H9 (cell line): Measurements from ENCODE around the gene CTCFL. TPM values are rescaled to one million over a fixed set of nuclear protein-coding genes. Genes with fewer than 3 reads are reported as not detected.

Source experiments
- DNase-seq: peaks from one replicate; pipeline ENCODE4 v3.0.0-alpha.2; 2017
- H2AFZ ChIP-seq: one replicate; pipeline ENCODE4 v1.6.1; 2013; ENCODE audit warnings: mild to moderate bottlenecking, low read length, control low read depth, moderate library complexity
- H2AK5ac ChIP-seq: 2 replicates; pipeline ENCODE4 v1.6.1; 2013; ENCODE audit warnings: low read length, control low read depth, mixed read lengths; ENCODE audit not compliant: insufficient read length
- H2BK120ac ChIP-seq: one replicate; pipeline ENCODE4 v1.6.1; 2013; ENCODE audit warnings: low read depth, mild to moderate bottlenecking, low read length, control low read depth, inconsistent platforms; ENCODE audit not compliant: poor library complexity, severe bottlenecking
- H2BK12ac ChIP-seq: 2 replicates; pipeline ENCODE4 v1.6.1; 2013; ENCODE audit warnings: low read length, control low read depth, mixed read lengths, low read depth; ENCODE audit not compliant: insufficient read length
- H2BK15ac ChIP-seq: 2 replicates; pipeline ENCODE4 v1.6.1; 2013; ENCODE audit warnings: low read depth, low read length, control low read depth
- H2BK20ac ChIP-seq: one replicate; pipeline ENCODE4 v1.6.1; 2013; ENCODE audit warnings: low read depth, mild to moderate bottlenecking, low read length, control low read depth, inconsistent platforms; ENCODE audit not compliant: poor library complexity, severe bottlenecking
- H2BK5ac ChIP-seq: 2 replicates; pipeline ENCODE4 v1.6.1; 2013; ENCODE audit warnings: low read length, control low read depth, mixed read lengths; ENCODE audit not compliant: insufficient read length
- H3K14ac ChIP-seq: 2 replicates; pipeline ENCODE4 v1.6.1; 2013; ENCODE audit warnings: low read length, control low read depth; ENCODE audit not compliant: insufficient read depth
- H3K18ac ChIP-seq: 2 replicates; pipeline ENCODE4 v1.6.1; 2013; ENCODE audit warnings: low read depth, mild to moderate bottlenecking, mixed read lengths, low read length, control low read depth; ENCODE audit not compliant: insufficient read length
- H3K23ac ChIP-seq: 2 replicates; pipeline ENCODE4 v1.6.1; 2013; ENCODE audit warnings: low read length, control low read depth, mixed read lengths, low read depth; ENCODE audit not compliant: insufficient read length
- H3K23me2 ChIP-seq: 2 replicates; pipeline ENCODE4 v1.6.1; 2013; ENCODE audit warnings: low read depth, mild to moderate bottlenecking, mixed read lengths, low read length, control low read depth; ENCODE audit not compliant: insufficient read length, poor library complexity, severe bottlenecking
- H3K27ac ChIP-seq: 2 replicates; pipeline ENCODE4 v1.5.1; 2013; ENCODE audit warnings: low read length, control low read depth, mixed read lengths, low read depth; ENCODE audit not compliant: insufficient read length
- H3K27me3 ChIP-seq: 2 replicates; pipeline ENCODE4 v1.6.1; 2013; ENCODE audit warnings: low read length, control low read depth, inconsistent platforms; ENCODE audit not compliant: insufficient read depth
- H3K4ac ChIP-seq: 2 replicates; pipeline ENCODE4 v1.6.1; 2013; ENCODE audit warnings: low read depth, mild to moderate bottlenecking, control low read depth, inconsistent platforms, low read length, moderate library complexity
- H3K4me1 ChIP-seq: 2 replicates; pipeline ENCODE4 v1.6.1; 2013; ENCODE audit warnings: low read length, control low read depth, inconsistent platforms; ENCODE audit not compliant: insufficient read depth
- H3K4me2 ChIP-seq: 2 replicates; pipeline ENCODE4 v1.6.1; 2013; ENCODE audit warnings: low read length, control low read depth, mixed read lengths; ENCODE audit not compliant: insufficient read length, insufficient read depth
- H3K56ac ChIP-seq: 2 replicates; pipeline ENCODE4 v1.6.1; 2013; ENCODE audit warnings: low read depth, mild to moderate bottlenecking, mixed read lengths, low read length, control low read depth; ENCODE audit not compliant: insufficient read length
- H3K79me1 ChIP-seq: 2 replicates; pipeline ENCODE4 v1.6.1; 2013; ENCODE audit warnings: low read depth, mild to moderate bottlenecking, moderate library complexity, low read length, control low read depth, inconsistent platforms; ENCODE audit not compliant: insufficient read depth, poor library complexity, severe bottlenecking
- H3K79me2 ChIP-seq: 2 replicates; pipeline ENCODE4 v1.6.1; 2013; ENCODE audit warnings: low read length, control low read depth, inconsistent platforms; ENCODE audit not compliant: insufficient read depth
- H3K9ac ChIP-seq: 2 replicates; pipeline ENCODE4 v1.6.1; 2013; ENCODE audit warnings: low read length, control low read depth, mixed read lengths; ENCODE audit not compliant: insufficient read length; ENCODE audit errors: extremely low read depth
- H3K9me3 ChIP-seq: one replicate; pipeline ENCODE4 v1.6.1; 2013; ENCODE audit warnings: low read depth, low read length, inconsistent platforms; ENCODE audit not compliant: control insufficient read depth
- H3T11ph ChIP-seq: one replicate; pipeline ENCODE4 v1.6.1; 2013; ENCODE audit warnings: mild to moderate bottlenecking, low read length, control low read depth, inconsistent platforms
- H4K20me1 ChIP-seq: one replicate; pipeline ENCODE4 v1.6.1; 2013; ENCODE audit not compliant: control insufficient read depth, insufficient read length, insufficient read depth
- H4K5ac ChIP-seq: 2 replicates; pipeline ENCODE4 v1.6.1; 2013; ENCODE audit warnings: low read depth, mild to moderate bottlenecking, mixed read lengths, low read length, control low read depth; ENCODE audit not compliant: insufficient read length
- H4K8ac ChIP-seq: replicated peaks from 2 replicates; pipeline ENCODE4 v1.6.1; 2013; ENCODE audit warnings: low read length, control low read depth, mixed read lengths, low read depth; ENCODE audit not compliant: insufficient read length
- H4K91ac ChIP-seq: 2 replicates; pipeline ENCODE4 v1.6.1; 2013; ENCODE audit warnings: low read depth, mild to moderate bottlenecking, moderate library complexity, mixed read lengths, low read length, control low read depth; ENCODE audit not compliant: insufficient read length
- H3K27ac Mint-ChIP-seq, 3 experiments: 2 replicates in 2 of 3; 3 replicates in 1 of 3; pipeline ENCODE4 v1.8.0; 2020 to 2021; ENCODE audit warnings: mixed read lengths in 3 of 3, mild to moderate bottlenecking in 1 of 3, moderate library complexity in 1 of 3
- H3K27me3 Mint-ChIP-seq: 2 replicates; pipeline ENCODE4 v1.8.0; 2021; ENCODE audit warnings: low read depth, mild to moderate bottlenecking, moderate library complexity, mixed read lengths
- H3K36me3 Mint-ChIP-seq, 3 experiments: 2 replicates in 2 of 3; 3 replicates in 1 of 3; pipeline ENCODE4 v1.8.0; 2020 to 2021; ENCODE audit warnings: low read depth in 3 of 3, mixed read lengths in 3 of 3; ENCODE audit not compliant: insufficient read depth in 1 of 3
- H3K4me1 Mint-ChIP-seq, 2 experiments: 2 replicates each; pipeline ENCODE4 v1.8.0; 2020; ENCODE audit warnings: mixed read lengths in 2 of 2
- H3K4me3 Mint-ChIP-seq, 2 experiments: 2 replicates in 1 of 2; 3 replicates in 1 of 2; pipeline ENCODE4 v1.8.0; 2020 to 2021; ENCODE audit warnings: mild to moderate bottlenecking in 2 of 2, mixed read lengths in 2 of 2, moderate library complexity in 1 of 2
- H3K9me3 Mint-ChIP-seq, 2 experiments: 2 replicates in 1 of 2; 3 replicates in 1 of 2; pipeline ENCODE4 v1.8.0; 2020; ENCODE audit warnings: mild to moderate bottlenecking in 2 of 2, mixed read lengths in 2 of 2, moderate library complexity in 1 of 2
- CTCF ChIP-seq: fragments of 200-600 bp; sonication (generic); conservative IDR thresholded peaks from 3 replicates; pipeline ENCODE4 v1.8.0; 2021; ENCODE audit warnings: antibody characterized with exemption, mild to moderate bottlenecking
- WGBS: extraction: QIAGEN DNeasy Blood & Tissue Kit; methylation state at CpG from one replicate; pipeline ENCODE4 v1.1.7; 2013; ENCODE audit warnings: missing lambda C conversion rate, low lambda C conversion rate, mixed read lengths; ENCODE audit not compliant: insufficient read length; ENCODE audit errors: extremely low coverage; 5-methylcytosine and 5-hydroxymethylcytosine counted together
- total RNA-seq: library from RNA; stranded (reverse); gene quantifications from 2 replicates; pipeline ENCODE4 v1.2.1, GENCODE V29; 2021

The CTCFL gene
- total RNA-seq, 1 experiment from 2014 or later: 0.90 TPM

GRCh38 chr20:57536771-57537724, 12.1 kb upstream of the CTCFL start:
- H3K36me3 Mint-ChIP-seq: peaks cover 14 to 29% (median 14%) of the 10 kb centered on the region in 3 experiments
- no peak overlapping the region for H3K56ac ChIP-seq
- no peak overlapping the region for H2AFZ ChIP-seq
- no peaks in the 10 kb centered on the region for H4K20me1 ChIP-seq
- no peak overlapping the region for H2BK20ac ChIP-seq
- no peak overlapping the region for H3K18ac ChIP-seq
- H3K9ac ChIP-seq: no peak overlapping the region
- no peak overlapping the region for H3K4me3 Mint-ChIP-seq
- no peak overlapping the region for H3K4ac ChIP-seq
- WGBS: no CpG with 5 or more reads among the region's 4 CpGs
- H3K23me2 ChIP-seq: no peaks in the 10 kb centered on the region
- peaks cover 42 to 50% of the 10 kb centered on the region in 2 experiments for H3K9me3 Mint-ChIP-seq
- no peak overlapping the region for H2BK5ac ChIP-seq
- no peak overlapping the region for H4K5ac ChIP-seq
- no peaks in the 10 kb centered on the region for H3K79me2 ChIP-seq
- no peak overlapping the region for H3K27ac ChIP-seq
- no peak overlapping the region for H2BK15ac ChIP-seq
- no peak overlapping the region for H2BK120ac ChIP-seq
- no peak overlapping the region for H3K14ac ChIP-seq
- no peak overlapping the region for H2AK5ac ChIP-seq
- H3K27me3 Mint-ChIP-seq: peaks cover 55% of the 10 kb centered on the region
- no peak overlapping the region for H3K23ac ChIP-seq
- no peak for TF ChIP-seq CTCF
- H3K4me1 Mint-ChIP-seq: peaks cover 5 to 11% of the 10 kb centered on the region in 2 experiments; a peak in 3 of 4 replicates
- no peak overlapping the region for H3K4me2 ChIP-seq
- no peaks in the 10 kb centered on the region for H3K4me1 ChIP-seq
- no peak overlapping the region for H4K8ac ChIP-seq
- H4K91ac ChIP-seq: no peak overlapping the region
- DNase-seq: no peak
- no peak overlapping the region for H3T11ph ChIP-seq
- H3K27ac Mint-ChIP-seq: no peak overlapping the region
- no peaks in the 10 kb centered on the region for H3K79me1 ChIP-seq
- no peak overlapping the region for H2BK12ac ChIP-seq
- H3K27me3 ChIP-seq: no peaks in the 10 kb centered on the region
- peaks cover 12% of the 10 kb centered on the region for H3K9me3 ChIP-seq
